Subcutaneous adipose tissue (tissue), 4 donors: ENCODE data around the gene CIAO3. TPM values are rescaled to one million over a fixed set of nuclear protein-coding genes. Genes with fewer than 3 reads are reported as not detected.

Experiments used
- CTCF ChIP-seq: fragments of 450-650 bp; IDR thresholded peaks from one replicate; pipeline ENCODE4 v1.5.1; 2016; ENCODE audit warnings: low read depth, mild to moderate bottlenecking, control low read depth, antibody characterized with exemption, moderate library complexity
- total RNA-seq, 4 donors: library from RNA; depleted of rRNA; stranded (reverse); fragments of >200 nt; gene quantifications; one replicate each; pipeline ENCODE4 v1.1.0, GENCODE V29; 2016

CIAO3 gene
- 10 to 100 TPM; 17.6 to 39.0 (median 22.5) TPM for total RNA-seq

- TF ChIP-seq CTCF, result no peak
Measured at GRCh38 chr16:740764-741505, at the start of gene CIAO3. CIAO3 (minus strand) TSS chr16:740997; CDS start chr16:740985, 12 bp downstream.

- no peak for TF ChIP-seq CTCF
Measured at GRCh38 chr16:790086-790485, 49.3 kb upstream of the CIAO3 start.

GRCh38 chr16:789191-789850, 48.5 kb upstream of the CIAO3 start:
- TF ChIP-seq CTCF, result no peak

GRCh38 chr16:788399-789126, 47.8 kb upstream of the CIAO3 start, which contains the start of gene CHTF18:
CHTF18 (plus strand) TSS chr16:788620; CDS start chr16:788685, 65 bp downstream.
- no peak for TF ChIP-seq CTCF

DNA sequence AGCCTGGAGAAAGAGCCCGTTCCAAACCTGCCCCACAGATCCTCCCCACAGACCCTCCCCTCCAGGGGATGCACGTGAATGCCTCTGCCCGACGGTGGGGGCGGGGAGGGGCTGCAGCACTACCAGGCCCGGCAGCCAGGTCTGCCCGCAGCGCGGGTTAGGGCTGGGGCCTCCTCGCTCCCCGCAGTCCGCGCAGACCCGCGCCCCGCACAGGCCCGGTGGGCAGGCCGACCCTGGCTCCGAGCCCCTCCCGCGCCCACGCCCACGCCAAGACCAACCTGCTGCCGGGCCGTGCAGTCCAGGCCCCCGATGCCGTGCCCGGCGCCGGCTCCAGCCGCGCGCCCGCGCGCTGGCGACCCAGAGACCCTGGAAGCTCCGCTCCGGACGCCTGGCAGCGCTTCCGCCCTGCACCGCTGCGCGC, 47.2 kb upstream of the CIAO3 start, which contains the start of gene RPUSD1:
Gene RPUSD1 (minus strand): TSS at position 404 of the 421 bp plus-strand sequence. CDS start 644 bp downstream, outside the sequence.
- TF ChIP-seq CTCF, result no peak

GRCh38 chr16:787321-787966, 46.6 kb upstream of the CIAO3 start:
- TF ChIP-seq CTCF, result no peak
